HG03354 (cell line): ENCODE measurements around the gene TM7SF3.
"Not testable (repeated sequence)": the region's sequence is repeated elsewhere in the genome, so short reads cannot be mapped to it uniquely, and the experiment has no call there.

ENCODE experiments used
- ATAC-seq: cut with Tn5 transposase; IDR thresholded peaks from one replicate; pipeline ENCODE4 v1.9.1; 2021; ENCODE audit warnings: mild to moderate bottlenecking; ENCODE audit not compliant: unreplicated experiment, poor library complexity, severe bottlenecking

TM7SF3 gene, protein sequence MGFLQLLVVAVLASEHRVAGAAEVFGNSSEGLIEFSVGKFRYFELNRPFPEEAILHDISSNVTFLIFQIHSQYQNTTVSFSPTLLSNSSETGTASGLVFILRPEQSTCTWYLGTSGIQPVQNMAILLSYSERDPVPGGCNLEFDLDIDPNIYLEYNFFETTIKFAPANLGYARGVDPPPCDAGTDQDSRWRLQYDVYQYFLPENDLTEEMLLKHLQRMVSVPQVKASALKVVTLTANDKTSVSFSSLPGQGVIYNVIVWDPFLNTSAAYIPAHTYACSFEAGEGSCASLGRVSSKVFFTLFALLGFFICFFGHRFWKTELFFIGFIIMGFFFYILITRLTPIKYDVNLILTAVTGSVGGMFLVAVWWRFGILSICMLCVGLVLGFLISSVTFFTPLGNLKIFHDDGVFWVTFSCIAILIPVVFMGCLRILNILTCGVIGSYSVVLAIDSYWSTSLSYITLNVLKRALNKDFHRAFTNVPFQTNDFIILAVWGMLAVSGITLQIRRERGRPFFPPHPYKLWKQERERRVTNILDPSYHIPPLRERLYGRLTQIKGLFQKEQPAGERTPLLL

DNA sequence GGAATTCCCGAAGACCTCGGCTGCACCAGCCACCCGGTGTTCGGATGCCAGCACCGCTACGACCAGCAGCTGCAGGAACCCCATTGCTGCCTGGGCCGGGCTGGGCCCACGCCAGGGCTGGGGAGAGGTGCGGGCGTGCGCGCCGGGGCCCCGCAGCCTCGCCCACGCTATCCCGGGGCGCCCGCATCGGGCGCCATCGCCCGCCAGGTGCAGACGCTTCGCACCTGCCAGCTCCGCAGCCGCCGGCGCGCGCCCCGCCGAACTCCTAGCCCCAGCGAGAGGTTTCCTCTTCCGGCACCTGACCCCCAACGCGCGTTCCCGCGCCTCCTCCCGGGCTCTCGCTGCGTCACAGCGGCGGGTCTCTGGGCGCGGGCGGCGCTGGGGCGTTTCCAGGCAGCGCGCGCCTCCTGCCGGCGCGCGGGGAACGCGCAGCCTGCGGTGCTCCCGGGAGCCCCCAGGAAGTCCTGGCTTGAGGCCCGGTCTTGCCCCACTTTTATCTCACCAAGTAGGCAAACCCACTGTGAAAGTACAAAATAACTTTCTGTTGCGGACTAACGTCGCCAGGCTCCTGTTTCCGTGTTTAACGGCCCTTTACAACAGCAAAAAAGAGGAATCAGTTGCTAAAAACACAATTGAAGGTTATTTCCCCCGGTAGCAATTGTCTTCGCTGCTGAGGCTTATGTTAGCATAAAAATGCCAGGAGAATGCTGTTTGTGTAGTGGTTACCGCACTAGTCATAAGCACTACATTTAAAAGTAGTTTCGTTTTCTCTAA is at the start of gene TM7SF3:
Gene TM7SF3, minus strand, starts transcription at position 300 of the 774 bp plus-strand sequence. Its CDS starts 216 bp downstream, at position 84.
- ATAC-seq: peak; percentile 88

DNA sequence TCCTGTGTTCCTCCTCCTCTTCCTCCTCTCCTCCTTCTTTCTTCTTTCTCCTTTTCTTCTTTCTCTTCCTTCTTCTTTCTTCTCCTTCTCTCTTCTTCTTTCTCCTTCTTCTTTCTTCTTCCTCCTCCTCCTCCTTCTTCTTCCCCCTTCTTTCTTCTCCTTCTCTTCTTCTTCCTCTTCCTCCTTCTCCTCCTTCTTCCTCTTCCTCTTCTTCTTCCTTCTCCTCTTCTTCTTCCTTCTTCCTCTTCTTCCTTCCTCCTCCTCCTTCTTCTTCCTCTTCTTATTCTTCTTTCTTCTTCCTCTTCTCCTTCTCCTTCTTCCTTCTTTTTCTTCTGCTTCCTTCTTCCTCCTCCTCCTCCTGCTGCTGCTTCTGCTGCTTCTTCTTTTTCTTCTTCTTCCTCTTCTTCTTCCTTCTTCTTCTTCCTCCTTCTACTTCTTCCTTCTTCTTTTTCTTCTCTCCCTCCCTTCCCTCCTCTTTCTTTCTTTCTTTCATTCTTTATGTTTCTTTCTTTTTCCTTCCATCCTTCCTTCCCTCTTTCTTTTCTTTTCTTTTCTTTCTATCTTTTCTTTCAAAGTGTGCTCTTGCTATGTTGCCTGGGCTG is 49.2 kb upstream of the TM7SF3 start:
- no peak for ATAC-seq

- no peak for ATAC-seq
These were observed 47.1 kb upstream of the TM7SF3 start for GRCh38 chr12:27061317-27061716.

- no peak for ATAC-seq
These were observed 46.6 kb upstream of the TM7SF3 start for GRCh38 chr12:27060740-27061139.

GRCh38 chr12:27057543-27057942 is 43.4 kb upstream of the TM7SF3 start:
- no peak for ATAC-seq

DNA sequence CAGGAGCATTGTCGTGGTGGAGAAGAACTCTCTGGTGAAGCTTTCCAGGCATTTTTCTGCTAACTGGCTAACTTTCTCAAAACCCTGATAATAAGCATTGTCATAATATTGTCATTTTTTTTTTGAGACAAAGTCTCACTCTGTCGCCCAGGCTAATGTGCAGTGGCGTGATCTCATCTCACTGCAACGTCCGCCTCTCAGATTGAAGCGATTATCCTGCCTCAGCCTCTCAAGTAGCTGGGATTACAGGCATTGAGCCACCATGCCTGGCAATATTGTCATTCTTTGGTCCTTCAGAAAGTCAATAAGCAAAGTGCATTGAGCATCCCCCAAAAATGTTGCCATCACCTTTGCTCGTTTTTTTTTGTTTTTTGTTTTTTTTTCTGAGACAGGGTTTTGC is 41.8 kb upstream of the TM7SF3 start:
- no peak for ATAC-seq

DNA sequence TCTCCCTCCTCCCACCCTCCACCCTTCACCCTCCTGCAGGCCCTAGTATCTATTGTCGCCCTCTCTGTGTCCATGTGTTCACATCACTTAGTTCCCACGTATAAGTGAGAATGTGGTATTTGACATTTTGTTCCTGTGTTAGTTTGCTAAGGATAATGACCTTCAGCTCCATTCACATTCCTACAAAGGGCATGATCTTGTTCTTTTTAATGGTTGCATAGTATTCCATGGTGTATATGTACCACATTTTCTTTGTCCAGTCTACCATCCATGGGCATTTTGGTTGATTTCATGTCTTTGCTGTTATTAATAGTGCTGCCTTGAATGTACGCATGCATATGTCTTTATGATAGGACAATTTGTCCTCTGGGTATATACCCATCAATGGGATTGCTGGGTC is 38.6 kb upstream of the TM7SF3 start:
- ATAC-seq: no peak

DNA sequence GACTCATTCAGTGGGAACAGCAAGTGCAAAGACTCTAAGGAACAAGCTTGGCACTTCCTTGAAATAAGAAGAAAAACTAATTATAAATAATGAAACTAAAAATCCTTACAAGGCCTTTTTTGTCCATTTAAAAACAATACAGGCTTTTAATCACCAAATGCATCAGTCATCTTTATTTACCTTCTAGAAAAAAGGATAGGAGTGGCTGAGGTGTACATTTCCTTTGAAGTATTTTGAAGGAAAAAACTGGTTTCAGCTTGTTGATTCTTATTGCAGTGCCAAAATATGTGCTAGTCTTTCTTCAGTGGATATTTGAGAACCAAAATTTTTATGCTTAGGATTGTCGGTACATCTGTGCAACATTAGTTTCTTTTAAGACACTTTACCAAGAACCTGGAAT is 38.0 kb upstream of the TM7SF3 start:
- no peak for ATAC-seq

DNA sequence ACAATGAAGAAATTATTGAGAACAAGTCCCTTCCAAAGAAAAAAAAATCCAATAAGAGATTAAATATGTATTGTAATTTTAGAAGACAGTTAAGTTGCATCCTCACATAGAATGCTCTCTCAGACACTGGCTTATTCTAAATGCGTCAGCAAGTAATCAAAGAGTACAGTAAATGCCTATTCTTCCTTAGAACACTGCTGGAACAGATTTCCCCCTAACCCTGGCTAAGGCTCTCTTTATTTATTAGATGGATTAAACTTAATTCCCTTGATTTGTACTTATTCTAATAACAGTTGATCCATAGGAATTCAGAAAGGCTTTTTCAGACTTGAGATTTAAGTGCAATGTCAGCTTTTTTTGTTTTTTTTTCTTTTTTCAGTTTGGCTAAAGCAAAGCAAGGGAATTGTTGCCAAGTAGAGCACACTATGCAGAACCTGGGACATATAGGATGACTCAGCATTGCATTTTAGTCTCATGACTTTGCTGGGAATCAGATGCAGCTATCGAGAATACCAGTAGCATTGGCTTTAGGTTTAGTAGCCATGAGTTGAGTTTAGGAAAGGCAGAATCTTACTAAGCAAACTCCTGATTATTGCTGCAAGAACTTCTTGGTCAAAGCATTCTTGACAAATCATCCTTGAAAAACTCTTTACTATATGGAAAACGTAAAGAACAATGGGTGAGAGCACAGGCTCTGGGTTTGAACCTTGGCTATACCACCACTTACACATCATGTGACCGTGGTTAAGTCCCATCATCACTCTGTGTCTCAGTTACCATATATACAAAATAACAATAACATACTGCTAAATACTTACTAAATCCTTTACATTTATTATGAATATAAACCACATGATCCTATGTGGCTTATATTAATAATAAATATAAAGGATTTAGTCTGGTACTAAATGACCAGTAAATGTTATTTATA is 34.9 kb upstream of the TM7SF3 start:
- ATAC-seq: no peak

DNA sequence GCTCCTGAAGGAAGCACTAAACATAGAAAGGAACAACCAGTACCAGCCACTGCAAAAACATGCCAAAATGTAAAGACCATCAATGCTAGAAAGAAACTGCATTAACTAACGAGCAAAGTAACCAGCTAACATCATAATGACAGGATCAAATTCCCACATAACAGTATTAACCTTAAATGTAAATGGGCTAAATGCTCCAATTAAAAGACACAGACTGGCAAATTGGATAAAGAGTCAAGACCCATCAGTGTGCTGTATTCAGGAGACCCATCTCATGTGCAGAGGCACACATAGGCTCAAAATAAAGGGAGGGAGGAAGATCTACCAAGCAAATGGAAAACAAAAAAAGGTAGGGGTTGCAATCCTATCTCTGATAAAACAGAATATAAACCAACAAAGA is 27.8 kb upstream of the TM7SF3 start:
- not testable (repeated sequence) for ATAC-seq

DNA sequence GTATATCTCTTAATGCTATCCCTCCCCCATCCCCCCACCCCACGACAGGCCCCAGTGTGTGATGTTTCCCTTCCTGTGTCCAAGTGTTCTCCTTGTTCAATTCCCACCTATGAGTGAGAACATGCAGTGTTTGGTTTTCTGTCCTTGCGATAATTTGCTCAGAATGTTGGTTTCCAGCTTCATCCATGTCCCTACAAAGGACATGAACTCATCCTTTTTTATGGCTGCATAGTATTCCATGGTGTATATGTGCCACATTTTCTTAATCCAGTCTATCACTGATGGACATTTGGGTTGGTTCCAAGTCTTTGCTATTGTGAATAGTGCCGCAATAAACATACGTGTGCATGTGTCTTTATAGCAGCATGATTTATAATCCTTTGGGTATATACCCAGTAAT is 26.5 kb upstream of the TM7SF3 start:
- ATAC-seq: not testable (repeated sequence)

DNA sequence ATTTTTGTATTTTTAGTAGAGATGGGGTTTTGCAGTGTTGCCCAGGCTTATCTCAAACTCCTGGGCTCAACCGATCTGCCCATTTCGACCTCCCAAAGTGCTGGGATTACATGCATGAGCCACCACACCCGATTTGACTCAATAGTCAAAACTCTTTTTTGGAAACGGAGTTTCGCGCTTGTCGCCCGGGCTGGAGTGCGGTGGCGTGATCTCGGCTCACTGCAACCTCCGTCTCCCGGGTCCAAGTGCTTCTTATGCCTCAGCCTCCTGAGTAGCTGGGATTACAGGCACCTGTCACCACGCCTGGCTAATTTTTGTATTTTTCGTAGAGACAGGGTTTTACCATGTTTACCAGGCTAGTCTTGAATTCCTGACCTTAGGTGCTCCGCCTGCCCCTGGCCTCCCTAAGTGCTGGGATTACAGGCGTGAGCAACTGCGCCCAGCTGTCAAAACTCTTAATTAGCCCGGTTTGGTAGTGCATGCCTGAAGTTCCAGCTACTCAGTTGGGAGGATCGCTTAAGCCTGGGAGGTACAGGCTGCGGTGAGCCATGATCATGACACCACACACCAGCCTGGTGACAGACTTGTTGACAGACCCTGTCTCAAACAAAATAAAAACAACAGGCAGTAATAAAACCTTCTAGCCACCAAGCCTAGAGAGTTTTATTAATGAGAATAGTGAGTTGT is 20.6 kb upstream of the TM7SF3 start:
- no peak for ATAC-seq

- ATAC-seq: no peak
These were observed 18.5 kb upstream of the TM7SF3 start for GRCh38 chr12:27032679-27033078.

- ATAC-seq: no peak
These were observed 17.3 kb upstream of the TM7SF3 start for GRCh38 chr12:27031531-27031930.

DNA sequence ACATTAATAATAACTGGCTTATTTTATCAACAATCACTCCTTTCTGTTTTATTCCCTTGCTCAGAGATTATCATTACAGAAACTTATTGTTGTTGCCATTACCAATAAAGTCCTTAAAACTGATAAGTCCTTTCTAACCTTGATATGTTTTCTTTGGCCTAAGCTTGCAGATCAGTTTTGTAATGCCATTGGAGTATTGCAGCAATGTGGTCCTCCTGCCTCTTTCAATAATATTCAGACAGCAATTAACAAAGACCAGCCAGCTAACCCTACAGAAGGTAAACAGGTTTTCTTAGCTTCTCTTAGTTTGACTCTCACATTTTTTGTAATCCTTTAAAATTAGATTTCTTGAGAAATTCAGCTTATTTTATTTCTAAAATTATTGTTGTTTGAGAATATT is 12.1 kb upstream of the TM7SF3 start:
- ATAC-seq: no peak

DNA sequence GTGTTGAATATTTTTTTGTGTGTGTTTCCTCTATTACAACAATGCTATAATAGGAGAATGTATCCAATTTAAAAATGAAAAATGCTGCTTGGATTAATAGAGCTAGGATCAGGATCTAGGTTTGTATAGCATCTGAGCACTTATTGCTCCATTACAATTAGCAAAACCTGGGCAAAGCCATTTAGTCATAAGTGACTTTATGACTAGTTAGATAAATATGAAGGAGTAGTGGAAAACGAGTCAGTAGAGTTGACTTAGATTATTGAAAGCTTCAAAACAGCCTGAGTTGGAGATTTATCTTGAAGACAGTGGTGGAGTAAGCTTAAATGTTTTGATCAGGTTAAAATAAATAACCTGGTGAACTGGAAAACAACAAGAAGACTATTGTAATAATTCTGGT is 10.9 kb upstream of the TM7SF3 start:
- no peak for ATAC-seq

- no peak for ATAC-seq
These were observed 10.1 kb upstream of the TM7SF3 start for GRCh38 chr12:27024291-27024690.

GRCh38 chr12:27020761-27021160 is 6.6 kb upstream of the TM7SF3 start:
- no peak for ATAC-seq

DNA sequence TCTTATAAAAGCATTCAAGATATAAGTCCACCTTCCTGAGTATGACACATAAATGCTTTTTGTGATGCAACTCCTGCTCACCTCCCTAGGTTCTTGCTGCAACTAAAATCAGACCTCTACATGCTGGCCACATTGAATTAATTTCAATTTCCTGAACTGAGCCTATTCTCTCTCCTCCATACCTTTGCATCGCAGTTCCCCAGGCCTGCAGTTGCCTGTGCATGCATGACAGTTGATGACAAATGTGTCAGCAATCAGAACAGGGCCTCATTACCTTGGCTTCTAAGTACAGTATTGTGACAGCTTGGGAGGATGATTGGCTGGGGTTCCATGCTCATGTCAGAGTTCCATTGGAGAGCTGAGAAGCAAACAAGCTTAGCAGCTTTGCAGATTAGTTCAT is 3.9 kb upstream of the TM7SF3 start:
- no peak for ATAC-seq
